Sigmoid colon (tissue), 7 donors: ENCODE data around the gene ING5. TPM values are rescaled to one million over a fixed set of nuclear protein-coding genes. Genes with fewer than 3 reads are reported as not detected.
"Not testable (repeated sequence)": the region's sequence is repeated elsewhere in the genome, so short reads cannot be mapped to it uniquely, and the experiment has no call there.

ENCODE experiments used
- DNase-seq: peaks from one replicate; pipeline ENCODE4 v3.0.0-alpha.2; 2019
- H3K27ac ChIP-seq, 4 donors: fragments of 200-600 bp; sonication (generic); one replicate each; pipeline ENCODE4 v1.5.1; 2016 to 2019; ENCODE audit warnings: mild to moderate bottlenecking in 1 of 4
- H3K27me3 ChIP-seq, 3 donors: fragments of 200-600 bp; sonication (generic); one replicate each; pipeline ENCODE4 v1.5.1; 2019; ENCODE audit warnings: mild to moderate bottlenecking in 1 of 3
- H3K36me3 ChIP-seq, 4 donors: fragments of 200-600 bp; sonication (generic); one replicate each; pipeline ENCODE4 v1.5.1; 2016 to 2019
- H3K4me1 ChIP-seq, 4 donors: fragments of 200-600 bp; sonication (generic); one replicate each; pipeline ENCODE4 v1.5.1; 2017 to 2019
- H3K4me3 ChIP-seq, 4 donors: fragments of 200-600 bp; sonication (generic); one replicate each; pipeline ENCODE4 v1.5.1; 2017 to 2019; ENCODE audit warnings: mild to moderate bottlenecking in 2 of 4, moderate library complexity in 1 of 4
- H3K9me3 ChIP-seq, 4 donors: fragments of 200-600 bp in 3 of 4; sonication (generic) in 3 of 4; one replicate each; pipeline versions ENCODE4 v1.5.1 to v1.6.1; 2013 to 2019
- EP300 ChIP-seq, 4 donors: sonication (generic); formaldehyde crosslinking; IDR thresholded peaks; one replicate each; pipeline ENCODE4 v1.6.1; 2017; ENCODE audit warnings: antibody characterized with exemption in 4 of 4
- POLR2A ChIP-seq, 2 donors: fragments of 450-650 bp; IDR thresholded peaks; one replicate each; pipeline ENCODE4 v1.6.1; 2016; ENCODE audit warnings: antibody characterized with exemption in 2 of 2, mild to moderate bottlenecking in 2 of 2, moderate library complexity in 2 of 2
- POLR2AphosphoS5 ChIP-seq, 4 donors: sonication (generic); formaldehyde crosslinking; IDR thresholded peaks; one replicate each; pipeline ENCODE4 v1.6.1; 2017; ENCODE audit warnings: antibody characterized with exemption in 4 of 4
- WGBS, 2 donors: extraction: QIAGEN DNeasy Blood & Tissue Kit; methylation state at CpG; one replicate each; pipeline ENCODE4 v1.1.7; 2013; 5-methylcytosine and 5-hydroxymethylcytosine counted together
- intact Hi-C: fragments of 100-400 bp; cut with DNase I; formaldehyde crosslinking; loops from one replicate; pipeline ENCODE4 v1.15.1; 2023
- polyA plus RNA-seq, 3 donors: library from polyadenylated mRNA; stranded (reverse); fragments of 200-250 nt; gene quantifications; one replicate each; pipeline ENCODE4 v1.2.3, GENCODE V29; 2013
- total RNA-seq, 4 donors: library from RNA; depleted of rRNA; stranded (reverse); fragments of >200 nt; gene quantifications; one replicate each; pipeline ENCODE4 v1.1.0, GENCODE V29; 2016
- TF ChIP-seq, protein P1 (sequence below), 4 experiments: fragments of 450-650 bp in 3 of 4; fragments of 200-600 bp in 1 of 4; IDR thresholded peaks; one replicate each; pipeline ENCODE4 v1.5.1; 2016 to 2019; ENCODE audit warnings: antibody characterized with exemption in 4 of 4, mild to moderate bottlenecking in 3 of 4, moderate library complexity in 2 of 4
- donor health status: healthy with polysubstance abuse.
- donor health status: Bipolar disorder and iron deficiency.
- donor health status: healthy.

ING5 gene
- total and polyA plus RNA-seq, 7 donors = 9.6 to 49.8 (median 27.1) TPM

DNA sequence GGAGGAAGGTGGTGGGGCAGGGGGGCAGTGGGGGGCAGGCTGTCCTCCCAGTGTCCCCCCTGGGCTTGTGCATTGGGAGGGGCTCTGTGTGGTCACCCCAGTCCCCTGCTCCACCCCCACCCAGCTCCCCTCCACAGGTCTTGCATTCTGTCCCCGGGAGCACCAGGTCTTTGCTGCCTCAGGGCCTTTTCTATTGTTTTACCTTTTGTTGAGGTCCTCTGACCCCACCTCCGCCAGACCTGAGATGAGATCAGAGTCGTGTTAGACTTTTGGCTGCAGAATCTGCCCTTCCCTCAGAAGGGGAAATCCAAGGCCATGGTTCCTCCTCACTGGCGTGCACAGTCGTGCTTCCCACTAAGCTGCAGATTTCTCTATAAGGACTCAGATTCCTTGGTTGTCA, 43.5 kb upstream of the ING5 start:
- peaks cover 15 to 86% (median 43%) of the 10 kb centered on the region in 4 donors for H3K36me3 ChIP-seq
- TF ChIP-seq, protein P1, sequence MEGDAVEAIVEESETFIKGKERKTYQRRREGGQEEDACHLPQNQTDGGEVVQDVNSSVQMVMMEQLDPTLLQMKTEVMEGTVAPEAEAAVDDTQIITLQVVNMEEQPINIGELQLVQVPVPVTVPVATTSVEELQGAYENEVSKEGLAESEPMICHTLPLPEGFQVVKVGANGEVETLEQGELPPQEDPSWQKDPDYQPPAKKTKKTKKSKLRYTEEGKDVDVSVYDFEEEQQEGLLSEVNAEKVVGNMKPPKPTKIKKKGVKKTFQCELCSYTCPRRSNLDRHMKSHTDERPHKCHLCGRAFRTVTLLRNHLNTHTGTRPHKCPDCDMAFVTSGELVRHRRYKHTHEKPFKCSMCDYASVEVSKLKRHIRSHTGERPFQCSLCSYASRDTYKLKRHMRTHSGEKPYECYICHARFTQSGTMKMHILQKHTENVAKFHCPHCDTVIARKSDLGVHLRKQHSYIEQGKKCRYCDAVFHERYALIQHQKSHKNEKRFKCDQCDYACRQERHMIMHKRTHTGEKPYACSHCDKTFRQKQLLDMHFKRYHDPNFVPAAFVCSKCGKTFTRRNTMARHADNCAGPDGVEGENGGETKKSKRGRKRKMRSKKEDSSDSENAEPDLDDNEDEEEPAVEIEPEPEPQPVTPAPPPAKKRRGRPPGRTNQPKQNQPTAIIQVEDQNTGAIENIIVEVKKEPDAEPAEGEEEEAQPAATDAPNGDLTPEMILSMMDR (IDR thresholded peaks at IDR 0.05) = no peak
- TF ChIP-seq EP300 (IDR thresholded peaks at IDR 0.05) (no peak), POLR2AphosphoS5 (IDR thresholded peaks at IDR 0.05) (no peak), POLR2A (IDR thresholded peaks at IDR 0.05) (no peak)
- H3K4me3 ChIP-seq = no peak overlapping the region
- no peak for DNase-seq
- H3K4me1 ChIP-seq = peaks cover 0 to 5% (median 0%) of the 10 kb centered on the region in 4 donors
- H3K9me3 ChIP-seq = no peaks in the 10 kb centered on the region
- intact Hi-C loops = loop anchor here (5.0 kb wide), 1 partner anchor 806 kb away; no protein-coding TSS in a partner anchor
- H3K27ac ChIP-seq = no peak overlapping the region
- no peaks in the 10 kb centered on the region for H3K27me3 ChIP-seq
- 83 to 85% methylated on average over 5 of the region's 5 CpGs for WGBS, 2 donors

DNA sequence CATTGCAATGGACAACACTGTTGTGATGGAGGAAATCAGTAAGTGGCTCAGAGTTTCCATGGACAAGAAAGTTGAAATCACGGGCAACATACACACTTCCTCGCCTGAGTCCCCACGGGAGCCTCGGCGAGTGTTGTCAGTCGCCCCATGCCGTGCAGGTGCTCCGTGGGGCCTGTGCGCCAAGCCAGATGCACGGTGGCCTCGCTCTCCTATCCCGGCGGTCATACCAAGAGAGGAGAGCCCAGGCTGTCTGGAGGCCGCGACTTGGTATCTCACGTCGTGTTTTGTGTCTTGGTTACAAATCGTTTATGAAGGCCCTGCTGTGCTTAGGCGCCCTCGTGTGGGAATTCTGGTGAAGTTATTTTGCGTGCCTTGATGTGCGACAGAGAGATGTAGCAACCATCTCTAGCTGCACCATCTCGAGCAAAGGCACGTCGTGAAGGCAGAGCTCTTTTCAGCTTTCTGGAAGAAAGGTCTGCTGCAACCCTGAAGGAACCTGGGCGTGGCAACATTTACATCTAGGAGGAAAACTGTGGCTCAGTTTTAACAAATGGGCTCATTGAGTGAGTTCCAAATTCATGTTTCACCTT, 42.6 kb upstream of the ING5 start:
- peak; percentile 81 for DNase-seq
- 55 to 68% methylated on average over 26 of the region's 26 CpGs for WGBS, 2 donors
- Histone ChIP-seq H3K9me3 (no peaks in the 10 kb centered on the region), H3K4me1 (peaks cover 0 to 5% (median 0%) of the 10 kb centered on the region in 4 donors), H3K4me3 (no peak overlapping the region), H3K36me3 (peaks cover 11 to 83% (median 43%) of the 10 kb centered on the region in 4 donors), H3K27me3 (no peaks in the 10 kb centered on the region), H3K27ac (peak overlapping the region in 3 of 4 donors; percentile 35 to 41 (median 39))
- TF ChIP-seq, protein P1 (IDR thresholded peaks at IDR 0.05) = peak in 3 of 4 experiments; percentile 62 to 75 (median 64)
- TF ChIP-seq POLR2AphosphoS5 (IDR thresholded peaks at IDR 0.05) (peak in 1 of 4 donors; percentile 24), EP300 (IDR thresholded peaks at IDR 0.05) (no peak), POLR2A (IDR thresholded peaks at IDR 0.05) (no peak)
- intact Hi-C loops = loop anchor here (5.0 kb wide), 1 partner anchor 807 kb away; no protein-coding TSS in a partner anchor

DNA sequence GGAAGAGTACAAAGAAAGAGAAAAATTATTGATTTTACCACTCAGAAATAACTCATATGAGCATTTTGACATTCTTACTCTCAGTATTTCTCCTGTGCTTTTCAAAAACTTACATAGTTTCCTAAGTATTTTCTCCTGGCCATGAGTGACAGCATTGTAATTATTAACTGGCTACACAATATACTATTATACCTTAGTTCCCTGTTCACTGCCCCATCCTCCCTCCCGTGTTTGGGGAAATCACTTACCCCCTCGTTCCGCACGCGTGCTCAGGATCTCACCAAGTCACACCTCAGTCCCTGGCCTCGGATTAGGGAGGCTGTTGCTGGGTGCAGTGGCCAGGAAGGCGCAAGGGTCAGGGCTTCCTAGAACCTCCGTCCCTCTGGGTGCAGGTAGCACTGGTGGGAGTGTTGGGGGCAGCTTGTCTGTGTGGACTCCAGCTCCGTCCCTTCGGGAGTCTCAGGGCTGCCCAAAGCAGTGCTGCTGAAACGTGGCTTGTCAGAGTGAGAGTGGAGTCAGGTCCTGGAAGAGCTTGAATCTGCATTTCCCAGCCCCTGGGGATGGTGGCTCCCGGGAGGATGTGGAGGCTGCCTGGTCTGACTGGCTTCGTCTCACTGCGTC, 41.1 kb upstream of the ING5 start:
- intact Hi-C loops = no loop called here
- WGBS, 2 donors = 95 to 96% methylated on average over 14 of the region's 14 CpGs
- Histone ChIP-seq H3K27me3 (no peaks in the 10 kb centered on the region), H3K4me1 (peaks cover 0 to 5% (median 0%) of the 10 kb centered on the region in 4 donors), H3K9me3 (no peaks in the 10 kb centered on the region), H3K27ac (no peak overlapping the region), H3K4me3 (no peak overlapping the region), H3K36me3 (peaks cover 0 to 69% (median 30%) of the 10 kb centered on the region in 4 donors)
- no peak for DNase-seq
- TF ChIP-seq EP300 (IDR thresholded peaks at IDR 0.05) (no peak), POLR2A (IDR thresholded peaks at IDR 0.05) (no peak), POLR2AphosphoS5 (IDR thresholded peaks at IDR 0.05) (no peak)
- TF ChIP-seq, protein P1 (IDR thresholded peaks at IDR 0.05) = no peak

DNA sequence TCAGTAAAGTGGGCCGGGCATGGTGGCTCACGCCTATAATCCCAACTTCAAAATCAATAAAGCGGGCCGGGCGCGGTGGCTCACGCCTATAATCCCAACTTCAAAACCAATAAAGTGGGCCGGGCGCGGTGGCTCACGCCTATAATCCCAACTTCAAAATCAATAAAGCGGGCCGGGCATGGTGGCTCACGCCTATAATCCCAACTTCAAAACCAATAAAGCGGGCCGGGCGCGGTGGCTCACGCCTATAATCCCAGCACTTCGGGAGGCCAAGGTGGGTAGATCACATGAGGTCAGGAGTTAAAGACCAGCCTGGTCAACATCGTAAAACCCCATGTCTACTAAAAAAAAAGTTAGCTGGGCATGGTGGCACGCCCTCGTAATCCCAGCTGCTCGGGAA, 39.1 kb upstream of the ING5 start:
- intact Hi-C loops = not testable (repeated sequence)

DNA sequence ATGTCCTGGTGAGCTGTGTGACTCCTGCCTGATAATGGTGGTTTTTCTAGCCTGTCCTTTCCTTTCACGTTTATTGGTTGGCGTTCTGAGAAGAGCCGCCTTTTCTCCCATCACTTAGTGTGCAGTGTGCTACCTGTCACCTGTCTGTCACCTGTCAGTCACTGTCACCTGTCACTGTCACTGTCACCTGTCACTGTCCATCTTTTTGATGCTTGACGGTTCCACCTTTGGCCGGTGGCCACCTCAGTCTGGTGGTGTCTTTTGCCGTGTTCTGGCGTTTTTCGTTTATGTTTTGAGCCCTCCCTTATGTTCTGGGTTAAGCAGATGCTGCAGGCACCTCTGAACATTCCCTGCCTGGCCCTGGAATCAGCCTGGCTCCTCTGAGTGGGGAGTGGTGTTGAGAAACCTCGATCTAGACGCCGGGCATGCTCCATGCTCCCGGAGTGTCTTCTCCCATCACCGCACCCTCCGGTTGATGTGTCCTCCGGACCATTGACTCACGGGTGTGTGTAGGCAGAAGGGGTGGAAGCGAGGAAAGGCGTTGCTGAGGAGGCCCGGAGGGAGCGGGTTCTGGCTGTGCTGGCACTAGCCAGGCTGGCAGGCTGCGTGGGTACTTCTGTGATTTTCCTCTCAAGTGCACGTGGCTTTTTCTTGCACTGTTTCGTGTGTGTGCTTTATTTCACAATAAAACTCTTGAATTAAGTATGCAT, 36.0 kb upstream of the ING5 start:
- intact Hi-C loops = no loop called here
- WGBS, 2 donors = 90 to 92% methylated on average over 23 of the region's 23 CpGs
- H3K27me3 ChIP-seq = no peaks in the 10 kb centered on the region
- TF ChIP-seq POLR2AphosphoS5 (IDR thresholded peaks at IDR 0.05) = peak in 1 of 4 donors; percentile 22
- TF ChIP-seq EP300 (IDR thresholded peaks at IDR 0.05) = no peak
- no peak overlapping the region for H3K27ac ChIP-seq
- H3K36me3 ChIP-seq = peaks cover 25 to 65% (median 44%) of the 10 kb centered on the region in 4 donors
- no peak for DNase-seq
- H3K4me3 ChIP-seq = no peak overlapping the region
- H3K9me3 ChIP-seq = no peaks in the 10 kb centered on the region
- H3K4me1 ChIP-seq = no peaks in the 10 kb centered on the region

More for the DNA sequence above, 39.1 kb upstream of the ING5 start:
- DNase-seq, H3K9me3 ChIP-seq, H3K4me1 ChIP-seq, H3K27ac ChIP-seq, H3K4me3 ChIP-seq, H3K27me3 ChIP-seq: not testable (repeated sequence)
- H3K36me3 ChIP-seq = peaks cover 11 to 64% (median 30%) of the 10 kb centered on the region in 4 donors
- 27 to 80% methylated on average over 24 of the region's 24 CpGs for WGBS, 2 donors
